Neutrophil (primary cell): ENCODE data around the gene MYBPC2.

ENCODE experiments used
- H3K27ac ChIP-seq: fragments of 200-600 bp; sonication (generic); 2 replicates; pipeline ENCODE4 v1.5.1; 2016; ENCODE audit warnings: mild to moderate bottlenecking, moderate library complexity
- H3K27me3 ChIP-seq: fragments of 200-600 bp; sonication (generic); 2 replicates; pipeline ENCODE4 v1.6.0; 2016; ENCODE audit warnings: mild to moderate bottlenecking
- H3K36me3 ChIP-seq: fragments of 200-600 bp; sonication (generic); 2 replicates; pipeline ENCODE4 v1.5.1; 2017
- H3K4me1 ChIP-seq, 2 experiments: fragments of 200-600 bp in 1 of 2; sonication (generic) in 1 of 2; 1 replicate in 1 of 2; 2 replicates in 1 of 2; pipeline versions ENCODE4 v1.5.1 to v1.6.1; 2013 to 2016; ENCODE audit warnings: low read depth in 1 of 2, low read length in 1 of 2, mild to moderate bottlenecking in 1 of 2, moderate library complexity in 1 of 2; ENCODE audit not compliant: control insufficient read depth in 1 of 2, insufficient read depth in 1 of 2
- H3K4me3 ChIP-seq, 2 experiments: fragments of 200-600 bp in 1 of 2; sonication (generic) in 1 of 2; 1 replicate in 1 of 2; 2 replicates in 1 of 2; pipeline ENCODE4 v1.5.1; 2013 to 2016; ENCODE audit warnings: low read depth in 1 of 2, low read length in 1 of 2, mild to moderate bottlenecking in 1 of 2, moderate library complexity in 1 of 2
- H3K9me3 ChIP-seq: fragments of 200-600 bp; sonication (generic); 2 replicates; pipeline ENCODE4 v1.5.1; 2016
- TF ChIP-seq, protein P1 (sequence below): fragments of 200-600 bp; sonication (generic); IDR thresholded peaks from 2 replicates; pipeline ENCODE4 v1.5.1; 2016; ENCODE audit warnings: antibody characterized with exemption

MYBPC2 gene

DNA sequence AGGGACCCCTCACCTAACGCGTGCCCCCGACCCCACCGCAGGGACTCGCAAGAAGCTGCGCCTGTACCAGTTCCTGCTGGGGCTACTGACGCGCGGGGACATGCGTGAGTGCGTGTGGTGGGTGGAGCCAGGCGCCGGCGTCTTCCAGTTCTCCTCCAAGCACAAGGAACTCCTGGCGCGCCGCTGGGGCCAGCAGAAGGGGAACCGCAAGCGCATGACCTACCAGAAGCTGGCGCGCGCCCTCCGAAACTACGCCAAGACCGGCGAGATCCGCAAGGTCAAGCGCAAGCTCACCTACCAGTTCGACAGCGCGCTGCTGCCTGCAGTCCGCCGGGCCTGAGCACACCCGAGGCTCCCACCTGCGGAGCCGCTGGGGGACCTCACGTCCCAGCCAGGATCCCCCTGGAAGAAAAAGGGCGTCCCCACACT is 4.7 kb upstream of the MYBPC2 start:
- Histone ChIP-seq H3K27me3 (peaks cover 12% of the 10 kb centered on the region), H3K36me3 (no peaks in the 10 kb centered on the region)
- TF ChIP-seq, protein P1, sequence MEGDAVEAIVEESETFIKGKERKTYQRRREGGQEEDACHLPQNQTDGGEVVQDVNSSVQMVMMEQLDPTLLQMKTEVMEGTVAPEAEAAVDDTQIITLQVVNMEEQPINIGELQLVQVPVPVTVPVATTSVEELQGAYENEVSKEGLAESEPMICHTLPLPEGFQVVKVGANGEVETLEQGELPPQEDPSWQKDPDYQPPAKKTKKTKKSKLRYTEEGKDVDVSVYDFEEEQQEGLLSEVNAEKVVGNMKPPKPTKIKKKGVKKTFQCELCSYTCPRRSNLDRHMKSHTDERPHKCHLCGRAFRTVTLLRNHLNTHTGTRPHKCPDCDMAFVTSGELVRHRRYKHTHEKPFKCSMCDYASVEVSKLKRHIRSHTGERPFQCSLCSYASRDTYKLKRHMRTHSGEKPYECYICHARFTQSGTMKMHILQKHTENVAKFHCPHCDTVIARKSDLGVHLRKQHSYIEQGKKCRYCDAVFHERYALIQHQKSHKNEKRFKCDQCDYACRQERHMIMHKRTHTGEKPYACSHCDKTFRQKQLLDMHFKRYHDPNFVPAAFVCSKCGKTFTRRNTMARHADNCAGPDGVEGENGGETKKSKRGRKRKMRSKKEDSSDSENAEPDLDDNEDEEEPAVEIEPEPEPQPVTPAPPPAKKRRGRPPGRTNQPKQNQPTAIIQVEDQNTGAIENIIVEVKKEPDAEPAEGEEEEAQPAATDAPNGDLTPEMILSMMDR = no peak

DNA sequence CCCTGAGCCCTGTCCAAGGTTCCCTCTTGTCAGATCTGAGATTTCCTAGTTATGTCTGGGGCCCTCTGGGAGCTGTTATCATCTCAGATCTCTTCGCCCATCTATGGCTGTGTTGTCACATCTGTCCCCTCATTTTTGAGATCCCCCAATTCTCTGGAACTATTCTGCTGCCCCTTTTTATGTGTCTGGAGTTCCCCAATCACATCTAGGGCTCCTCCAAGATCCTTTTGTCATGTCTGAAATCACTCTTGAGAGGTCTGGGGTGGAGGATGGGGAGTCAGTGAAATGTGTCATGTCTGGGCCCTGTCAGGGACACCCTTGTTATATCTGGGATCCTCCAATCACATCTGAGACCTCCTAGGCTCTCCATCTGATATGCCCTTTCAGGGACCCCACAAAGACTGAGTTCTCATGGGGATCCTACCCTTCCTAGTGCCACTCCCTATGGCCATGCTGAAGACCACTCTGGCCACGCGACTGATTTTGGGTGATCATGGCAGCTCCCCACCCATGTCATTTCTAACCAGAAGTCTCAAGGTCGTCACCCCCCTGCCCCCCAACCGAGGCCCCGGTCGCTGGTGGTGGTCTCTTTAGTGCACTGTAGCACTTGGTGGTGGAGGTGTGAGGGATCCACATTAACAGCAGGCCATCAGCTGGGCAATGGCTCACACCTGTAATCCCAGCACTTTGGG is 3.8 kb upstream of the MYBPC2 start:
- H3K9me3 ChIP-seq = no peaks in the 10 kb centered on the region
- no peak overlapping the region for H3K4me3 ChIP-seq
- H3K27ac ChIP-seq = no peak overlapping the region
- H3K27me3 ChIP-seq = peaks cover 21% of the 10 kb centered on the region
- H3K4me1 ChIP-seq = peaks cover 17 to 28% of the 10 kb centered on the region in 2 experiments
- TF ChIP-seq, protein P1 = no peak
- no peaks in the 10 kb centered on the region for H3K36me3 ChIP-seq

More for the DNA sequence above, 4.7 kb upstream of the MYBPC2 start:
- peak overlapping the region; percentile 12 for H3K27ac ChIP-seq
- H3K4me1 ChIP-seq = peaks cover 17 to 28% of the 10 kb centered on the region in 2 experiments
- no peaks in the 10 kb centered on the region for H3K9me3 ChIP-seq
- peak overlapping the region; percentile 43 to 46 for H3K4me3 ChIP-seq

DNA sequence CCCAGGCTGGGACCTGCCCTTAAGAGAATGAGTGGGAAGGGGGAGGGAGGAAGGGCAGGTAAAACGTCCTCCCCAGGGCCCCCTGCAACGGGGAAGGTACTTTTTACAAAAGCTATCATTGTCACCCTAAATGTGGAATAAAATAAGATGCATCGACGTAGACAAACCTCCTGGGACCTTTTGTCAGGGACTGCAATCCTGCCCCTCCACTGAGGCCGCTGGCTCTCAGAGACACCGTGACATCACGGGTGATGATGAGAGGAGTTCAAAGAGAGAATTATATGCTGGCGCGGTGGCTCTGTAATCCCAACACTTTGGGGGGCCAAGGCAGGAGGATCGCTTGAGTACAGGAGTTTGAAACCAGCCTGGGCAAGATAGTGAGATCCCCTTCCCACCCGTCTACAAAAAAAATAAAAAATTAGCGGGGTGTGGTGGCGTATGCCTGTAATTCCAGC is 1.8 kb upstream of the MYBPC2 start:
- H3K4me3 ChIP-seq = peak overlapping the region; percentile 56 to 78
- H3K27me3 ChIP-seq = peaks cover 35% of the 10 kb centered on the region
- TF ChIP-seq, protein P1 = no peak

DNA sequence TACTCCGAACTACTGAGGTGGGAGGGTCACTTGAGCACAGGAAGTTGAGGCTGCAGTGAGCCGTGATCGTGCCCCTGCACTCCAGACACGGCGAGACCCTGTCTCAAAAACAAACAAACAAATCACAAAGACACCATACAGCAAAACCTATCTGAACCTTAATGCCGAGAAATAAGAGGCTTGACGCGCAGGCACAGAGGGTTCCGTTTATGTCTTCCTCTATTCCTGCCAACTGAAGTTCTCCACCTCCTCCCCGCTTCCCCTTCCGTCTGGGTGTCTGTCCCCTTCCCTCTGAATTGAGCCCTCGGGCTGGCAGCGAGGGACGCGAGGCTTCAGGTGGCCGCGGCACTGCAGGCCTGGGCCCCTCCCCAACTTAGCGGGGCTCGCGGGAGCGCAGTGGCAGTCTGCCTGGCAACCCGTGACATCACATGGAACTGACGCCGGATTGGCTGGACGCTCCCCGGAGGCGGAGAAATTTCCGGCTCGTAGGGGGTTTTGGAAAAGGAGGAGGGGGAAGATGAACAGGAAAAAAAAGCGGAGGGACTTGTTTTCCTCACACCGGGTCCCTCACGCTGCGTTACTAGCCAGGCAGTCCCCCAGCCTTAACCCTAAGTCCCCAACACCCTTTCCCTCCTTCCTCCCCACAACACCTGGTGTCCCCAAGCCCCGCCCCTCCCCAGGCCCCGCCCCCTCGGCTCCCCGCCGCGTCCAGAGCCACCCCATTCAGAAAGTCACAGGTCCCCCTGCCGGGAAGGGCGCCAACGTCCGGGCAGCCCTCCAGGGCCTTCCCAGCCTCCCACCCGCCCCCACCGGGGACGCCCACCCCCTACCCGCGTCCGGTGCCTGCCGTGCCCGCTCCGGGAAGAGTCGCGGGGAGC is 1.1 kb upstream of the MYBPC2 start:
- H3K27ac ChIP-seq = peak overlapping the region; percentile 67
- H3K4me1 ChIP-seq = peaks cover 17 to 28% of the 10 kb centered on the region in 2 experiments
- H3K4me3 ChIP-seq = peak overlapping the region; percentile 56 to 78
- peaks cover 42% of the 10 kb centered on the region for H3K27me3 ChIP-seq
- TF ChIP-seq, protein P1 = no peak
- H3K36me3 ChIP-seq = no peaks in the 10 kb centered on the region
- no peaks in the 10 kb centered on the region for H3K9me3 ChIP-seq

More for the DNA sequence above, 1.8 kb upstream of the MYBPC2 start:
- Histone ChIP-seq H3K36me3 (no peaks in the 10 kb centered on the region), H3K9me3 (no peaks in the 10 kb centered on the region), H3K27ac (peak overlapping the region; percentile 67), H3K4me1 (peaks cover 17 to 28% of the 10 kb centered on the region in 2 experiments)

DNA sequence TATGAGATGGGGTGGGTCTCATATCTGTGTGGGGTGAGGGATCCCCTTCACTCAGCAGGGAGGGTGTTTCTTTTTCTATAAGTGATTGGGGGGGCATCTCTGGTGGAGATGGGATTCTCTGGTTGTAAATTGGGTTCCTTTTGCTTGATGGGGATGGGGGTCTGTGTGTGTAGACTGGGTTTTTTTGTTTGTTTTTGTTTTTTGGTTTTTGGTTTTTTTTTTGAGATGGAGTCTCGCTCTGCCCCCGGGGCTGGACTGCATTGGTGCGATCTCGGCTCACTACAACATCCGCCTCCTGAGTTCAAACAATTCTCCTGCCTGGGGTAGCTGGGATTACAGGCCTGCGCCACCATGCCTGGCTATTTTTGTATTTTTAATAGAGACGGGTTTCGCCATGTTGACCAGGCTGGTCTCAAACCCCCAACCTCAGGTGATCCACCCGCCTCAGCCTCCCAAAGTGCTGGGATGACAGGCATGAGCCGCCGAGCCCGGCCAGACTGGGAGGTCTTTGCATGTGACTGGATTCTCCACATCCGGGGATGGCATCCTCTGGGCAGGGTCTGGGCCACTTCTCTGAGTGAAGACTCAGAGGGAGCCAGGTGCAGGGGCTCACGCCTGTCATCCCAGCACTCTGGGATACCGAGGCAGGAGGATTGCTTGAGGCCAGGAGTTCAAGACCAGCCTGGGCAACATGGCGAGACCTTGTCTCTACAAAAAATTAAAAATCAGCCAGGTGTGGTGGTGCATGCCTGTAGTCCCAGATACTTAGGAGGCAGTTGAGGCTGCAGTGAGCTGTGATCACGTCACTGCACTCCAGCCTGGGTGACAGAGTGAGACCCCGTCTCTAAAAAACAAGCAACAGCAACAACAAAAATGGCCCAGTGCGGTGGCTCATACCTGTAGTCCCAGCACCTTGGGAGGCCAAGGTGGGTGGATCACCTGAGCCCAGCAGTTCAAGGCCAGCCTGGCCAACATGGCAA is 799 bp downstream of the MYBPC2 start:
- Histone ChIP-seq H3K4me1 (peaks cover 11 to 19% of the 10 kb centered on the region in 2 experiments), H3K27me3 (peaks cover 46% of the 10 kb centered on the region), H3K4me3 (no peak overlapping the region), H3K36me3 (no peaks in the 10 kb centered on the region), H3K9me3 (no peaks in the 10 kb centered on the region), H3K27ac (no peak overlapping the region)
- TF ChIP-seq, protein P1 = no peak
